ENCODE data around the gene EXOSC7.

GRCh38 chr3:44942202-44942921, 33.7 kb upstream of the EXOSC7 start:
- TF ChIP-seq CTCF (conservative IDR thresholded peaks at IDR 0.05) = no peak
- no peak for TF ChIP-seq ZFX (IDR thresholded peaks at IDR 0.05)
